Measurements from ENCODE around the gene BCL11B.

BCL11B gene

DNA sequence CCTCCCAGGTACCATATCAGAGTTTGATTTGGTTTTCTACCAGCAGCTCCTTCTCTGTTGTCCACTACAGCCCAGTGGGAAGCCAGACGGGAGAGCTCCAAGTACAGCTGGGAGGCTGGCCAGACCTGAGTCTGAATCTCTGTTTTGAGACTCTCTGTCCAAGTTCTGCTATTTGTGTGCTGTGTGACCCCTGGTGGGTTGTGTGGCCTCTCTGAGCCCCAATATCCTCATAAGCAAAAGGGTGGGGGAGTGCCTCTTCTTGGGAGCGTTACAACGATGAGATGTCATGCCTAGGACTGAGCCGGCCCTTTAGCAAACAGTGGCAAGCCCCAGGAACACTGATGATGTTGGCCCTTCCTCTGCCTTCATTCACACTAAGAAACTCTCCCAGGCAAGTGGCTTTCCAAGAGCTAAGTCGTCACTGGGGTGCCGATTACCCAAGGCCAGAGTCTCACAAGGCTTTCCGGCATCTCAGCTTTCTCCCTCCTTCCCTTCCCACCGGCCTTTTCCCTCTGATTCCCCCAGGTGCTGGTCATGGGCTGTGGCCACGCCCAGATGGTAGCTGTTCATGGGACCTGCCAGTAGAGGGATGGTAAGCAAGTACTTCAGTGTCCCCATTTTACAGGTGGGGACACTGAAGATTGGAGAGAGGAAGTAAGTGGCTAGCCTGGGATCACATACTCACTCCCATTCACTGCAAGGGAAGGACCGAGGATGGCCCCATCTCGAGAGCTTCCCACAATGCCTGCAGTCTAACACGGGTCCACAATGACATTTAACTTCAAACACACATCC lies 47.7 kb downstream of the BCL11B start:
- no peak for DNase-seq (ENCODE audit: low spot score)

DNA sequence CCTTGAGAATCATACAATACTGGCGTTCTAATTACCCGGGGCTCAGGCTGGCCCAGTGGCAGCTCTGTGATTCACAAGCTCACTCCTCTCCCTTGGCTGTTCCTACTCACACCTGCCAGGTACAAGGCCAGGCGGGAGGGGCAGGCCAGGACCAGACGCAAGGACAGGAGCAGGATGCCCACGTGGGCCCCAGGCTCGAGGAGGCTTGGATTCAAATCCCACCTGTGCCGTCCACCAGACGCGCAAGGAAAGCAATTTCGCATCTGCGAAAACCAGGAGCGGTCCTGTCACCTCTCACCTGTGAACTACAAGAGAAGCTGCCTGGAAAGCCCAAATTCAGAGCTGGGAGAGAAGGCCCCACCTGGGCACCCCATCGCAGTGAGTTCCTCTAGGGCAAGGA lies 50.6 kb downstream of the BCL11B start:
- DNase-seq (ENCODE audit: low spot score): no peak

DNA sequence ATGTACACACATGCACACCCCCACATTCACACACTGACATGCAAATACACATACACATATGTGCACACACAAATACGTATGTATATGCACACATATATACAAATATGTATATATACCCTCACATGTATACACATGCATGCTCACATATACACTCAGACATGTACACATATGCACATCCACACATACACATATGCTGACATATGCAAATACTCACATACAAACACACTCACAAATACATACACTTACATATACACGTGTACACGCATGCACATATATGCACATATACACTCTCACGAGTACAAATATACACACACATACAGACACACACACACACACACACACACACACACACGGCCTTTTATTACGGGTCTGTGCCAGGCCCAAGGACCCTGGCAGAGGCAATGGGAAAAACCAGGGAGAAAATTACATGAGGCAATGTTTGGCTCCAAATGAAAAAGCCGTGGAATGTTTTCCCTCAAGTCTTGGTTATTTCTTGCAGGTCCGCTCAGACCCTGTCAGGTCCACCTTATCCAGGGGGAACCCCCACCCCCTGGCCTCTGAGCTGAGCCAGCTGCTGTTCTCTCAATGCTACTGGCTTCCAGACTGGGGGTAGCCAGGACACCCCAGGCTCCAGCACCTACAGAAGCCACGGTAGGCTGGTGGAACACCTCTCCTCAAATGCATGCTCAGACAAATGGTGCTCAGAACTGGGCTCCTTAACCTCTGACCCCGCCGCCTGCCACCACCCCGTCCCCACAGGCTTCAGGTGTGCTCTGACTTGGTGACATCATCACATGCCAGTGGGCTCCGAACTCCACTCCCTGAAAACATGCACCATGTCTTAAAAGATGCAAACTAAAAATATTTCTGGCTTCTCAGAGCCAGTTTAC lies 54.7 kb downstream of the BCL11B start:
- DNase-seq (ENCODE audit: low spot score): no peak

DNA sequence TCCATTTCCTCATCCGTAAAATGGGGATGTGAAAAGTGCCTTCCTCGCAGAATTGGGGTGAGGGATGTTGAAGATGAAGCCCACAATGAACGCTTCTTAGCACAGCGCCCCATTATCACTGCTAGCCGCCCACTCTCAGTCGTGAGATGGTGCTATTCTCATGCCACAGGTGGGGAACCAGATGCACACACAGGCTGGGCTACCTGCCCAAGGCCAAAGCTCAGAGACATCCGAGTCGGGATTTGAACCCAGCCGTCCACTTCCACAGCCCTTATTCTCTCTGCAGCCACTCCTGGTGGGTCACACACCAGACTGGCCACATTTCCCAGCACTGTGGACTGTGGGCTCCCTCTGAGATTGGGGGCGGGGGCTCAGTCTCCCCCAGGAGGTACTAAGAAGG lies 55.8 kb downstream of the BCL11B start:
- DNase-seq (ENCODE audit: low spot score): no peak

DNA sequence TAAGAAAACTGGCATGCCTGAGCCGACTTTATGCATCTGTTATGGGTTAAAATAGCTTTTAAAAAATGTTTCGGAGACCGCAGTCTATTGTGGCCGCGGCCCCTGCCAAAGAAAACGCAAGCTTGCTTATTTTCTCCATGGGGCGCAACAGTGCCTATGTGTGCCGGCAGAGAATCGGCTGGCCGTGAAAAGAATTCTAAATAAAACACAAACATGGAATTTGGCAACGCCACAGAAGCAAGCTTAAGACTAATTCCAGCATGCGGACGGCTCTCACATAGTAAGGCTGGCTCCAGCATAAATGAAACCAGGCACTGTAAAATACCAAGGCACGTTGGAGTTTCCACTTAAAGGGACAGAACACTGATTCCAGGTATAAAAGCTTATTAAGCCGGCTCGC lies 56.7 kb downstream of the BCL11B start:
- DNase-seq (ENCODE audit: low spot score): no peak

DNA sequence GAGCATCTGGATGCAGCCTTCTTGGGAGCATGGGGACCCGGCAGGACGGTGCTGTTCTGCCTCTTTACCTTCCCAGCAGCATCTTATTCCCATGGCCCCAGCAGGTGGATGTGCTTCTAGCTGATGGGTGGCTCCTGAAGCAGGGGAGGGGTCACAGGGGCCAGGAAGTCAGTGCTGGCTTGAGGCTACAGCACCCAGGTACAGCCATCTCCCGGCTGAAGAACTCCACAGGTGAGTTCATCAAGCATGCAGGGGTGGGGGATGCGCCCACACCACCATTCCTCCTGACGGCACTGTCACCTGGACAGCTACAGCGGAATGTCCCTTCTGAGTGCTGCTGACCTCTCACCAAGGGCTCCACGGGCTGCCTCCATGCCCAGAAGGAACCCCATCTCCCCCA lies 57.3 kb downstream of the BCL11B start:
- DNase-seq (ENCODE audit: low spot score): no peak

DNA sequence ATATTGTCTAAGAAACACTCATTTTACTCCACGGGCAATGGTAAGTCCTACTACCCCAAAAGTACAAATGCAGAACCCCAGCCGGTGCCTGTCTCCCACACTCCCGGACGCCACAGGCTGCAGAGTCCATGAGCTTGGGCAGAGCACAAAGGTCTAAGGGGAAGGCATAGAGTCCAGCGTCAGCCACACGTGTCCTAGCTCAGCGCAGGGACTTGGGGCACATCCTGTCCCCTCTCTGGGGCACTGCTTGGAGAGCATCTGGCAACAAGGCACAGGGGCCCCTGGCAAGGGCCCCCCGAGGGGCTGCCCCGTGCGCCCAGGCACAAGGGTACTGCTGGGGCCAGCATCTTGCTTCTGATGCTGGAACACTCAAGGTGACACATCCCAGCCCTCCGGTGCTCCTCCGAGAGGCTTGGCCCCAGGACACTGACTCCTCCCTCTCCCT lies 58.4 kb downstream of the BCL11B start:
- no peak for DNase-seq (ENCODE audit: low spot score)

DNA sequence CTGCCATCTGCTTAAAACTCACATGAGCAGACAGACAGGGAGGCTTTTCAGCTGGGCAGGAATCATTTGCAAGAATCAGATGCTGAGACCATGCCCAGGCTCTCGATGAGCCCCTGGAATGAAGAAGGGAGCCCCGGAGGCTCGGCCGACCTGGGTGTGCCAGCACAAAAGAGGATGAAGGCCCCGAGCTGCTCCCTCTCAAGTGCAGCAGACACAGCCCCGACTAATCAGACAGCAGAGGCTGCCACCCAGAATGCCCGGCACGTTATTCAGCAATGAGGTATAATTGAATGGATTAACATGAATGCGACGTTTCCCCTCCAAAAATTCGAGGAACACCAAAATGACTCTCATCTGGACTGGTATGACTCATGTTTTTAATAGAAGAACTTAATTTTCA lies 58.9 kb downstream of the BCL11B start:
- no peak for DNase-seq (ENCODE audit: low spot score)

DNA sequence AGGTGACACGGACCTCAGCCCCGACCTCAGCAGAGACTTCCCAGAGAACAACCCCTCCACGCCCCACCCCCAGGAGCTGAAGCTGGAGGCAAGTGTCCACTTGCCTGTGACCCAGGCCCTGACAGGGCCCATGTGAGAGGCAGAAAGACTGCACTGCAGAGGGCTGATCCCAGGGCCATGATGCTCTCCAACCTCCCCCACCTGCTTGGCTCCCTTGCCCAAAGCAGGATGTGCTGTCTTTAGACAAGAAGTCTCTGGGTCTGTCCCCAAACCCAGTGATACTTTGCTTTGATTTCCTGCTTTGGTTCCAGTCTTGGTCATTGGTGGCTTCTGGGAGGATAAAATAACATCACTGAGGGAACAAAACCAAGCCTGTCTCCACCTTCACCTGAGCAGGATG lies 59.4 kb downstream of the BCL11B start:
- DNase-seq (ENCODE audit: low spot score): no peak

DNA sequence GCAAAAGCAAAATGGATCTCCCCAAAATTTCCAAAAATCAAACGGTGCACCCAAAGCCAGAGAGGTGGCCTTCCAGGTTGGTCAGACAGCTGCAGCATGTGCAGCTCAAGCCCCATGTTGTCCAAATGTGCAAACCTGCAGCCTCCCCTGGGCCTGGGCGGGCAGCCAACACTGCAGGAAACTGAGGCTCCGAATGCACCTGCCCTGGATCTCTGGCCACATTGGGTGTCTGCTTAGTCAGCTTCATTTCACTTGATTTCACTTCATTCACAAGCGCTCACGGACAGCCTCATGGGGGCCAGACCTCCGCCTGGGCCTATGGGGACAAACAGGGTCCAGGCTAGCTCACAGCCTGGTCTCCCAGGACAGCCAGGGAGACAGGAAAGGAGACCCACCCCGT lies 59.8 kb downstream of the BCL11B start:
- no peak for DNase-seq (ENCODE audit: low spot score)

DNA sequence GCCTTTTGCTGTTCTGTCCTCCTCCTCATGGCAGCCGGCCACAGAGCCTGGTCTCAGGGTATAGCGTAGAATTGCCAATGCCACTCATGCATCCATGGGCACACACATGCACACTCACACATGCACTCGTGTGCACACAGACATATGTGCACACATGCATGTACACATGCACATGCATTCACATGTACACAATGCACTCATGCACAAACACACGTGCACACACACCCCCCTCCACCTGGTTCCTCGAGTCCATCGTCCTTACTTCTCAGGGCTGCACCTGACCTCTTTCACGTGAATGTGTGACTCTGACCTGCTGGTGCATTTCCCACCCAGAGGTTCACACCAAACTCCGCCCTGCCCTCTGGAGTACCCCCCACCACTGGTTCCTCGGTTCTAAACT lies 60.6 kb downstream of the BCL11B start:
- DNase-seq (ENCODE audit: low spot score): no peak

DNA sequence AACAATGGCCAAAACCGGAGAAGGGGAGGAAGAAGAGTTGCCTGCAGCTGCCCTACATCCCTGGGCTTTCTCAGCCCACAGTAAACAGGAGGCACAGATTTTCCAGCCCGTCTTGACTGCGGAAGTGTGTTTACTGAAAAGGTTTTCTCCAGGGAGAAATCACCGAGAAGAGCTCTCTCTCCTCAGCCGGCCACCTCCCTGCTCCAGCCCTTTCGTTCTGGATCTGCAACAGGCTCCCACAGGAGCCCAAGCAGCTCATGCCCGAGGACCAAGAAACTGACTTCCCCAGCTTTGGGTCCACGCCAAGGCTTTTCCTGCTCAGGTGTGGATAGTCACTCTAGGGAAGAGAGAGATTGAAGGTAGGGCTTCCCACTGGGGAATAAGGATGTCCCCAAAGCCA lies 61.7 kb downstream of the BCL11B start:
- DNase-seq (ENCODE audit: low spot score): no peak

DNA sequence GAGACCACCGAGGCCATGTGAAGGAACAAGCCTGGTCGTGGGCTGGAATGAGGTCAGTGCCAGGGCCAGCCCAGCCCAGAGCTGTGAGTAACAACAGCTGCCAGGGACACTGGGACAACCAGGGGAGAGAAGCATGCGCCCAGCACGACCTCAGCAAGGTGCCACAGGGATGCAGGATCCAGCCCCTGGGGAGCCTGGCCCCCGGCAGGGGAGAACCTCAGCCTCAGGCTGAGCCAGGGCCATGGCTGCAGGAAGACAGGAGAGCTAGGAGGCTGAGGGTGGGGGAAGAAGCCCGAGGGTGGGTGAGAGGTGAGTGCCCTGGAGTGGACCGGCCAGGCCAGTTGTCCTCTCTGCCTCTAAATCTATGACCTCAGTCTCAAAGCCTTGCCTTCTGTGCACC lies 62.6 kb downstream of the BCL11B start:
- no peak for DNase-seq (ENCODE audit: low spot score)

DNA sequence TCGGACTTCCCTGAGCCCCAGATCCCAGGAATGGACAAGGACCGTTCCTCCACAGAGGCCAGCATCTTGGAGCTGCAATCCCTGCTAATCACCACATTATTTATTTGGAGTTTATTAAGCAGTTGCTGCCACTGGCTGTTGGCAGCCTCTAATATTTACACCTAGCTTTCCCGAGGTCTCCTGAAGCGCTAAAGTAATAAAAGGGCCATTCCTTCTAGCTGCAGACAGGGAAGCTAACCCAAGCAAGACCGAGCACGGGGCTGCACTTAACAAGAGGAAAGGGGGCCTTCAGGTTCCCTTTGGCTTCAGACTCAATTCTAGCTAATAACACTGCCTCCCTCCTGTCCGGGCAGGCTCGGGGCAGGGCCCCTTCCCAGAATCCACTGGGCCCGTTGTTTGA lies 63.7 kb downstream of the BCL11B start:
- no peak for DNase-seq (ENCODE audit: low spot score)

DNA sequence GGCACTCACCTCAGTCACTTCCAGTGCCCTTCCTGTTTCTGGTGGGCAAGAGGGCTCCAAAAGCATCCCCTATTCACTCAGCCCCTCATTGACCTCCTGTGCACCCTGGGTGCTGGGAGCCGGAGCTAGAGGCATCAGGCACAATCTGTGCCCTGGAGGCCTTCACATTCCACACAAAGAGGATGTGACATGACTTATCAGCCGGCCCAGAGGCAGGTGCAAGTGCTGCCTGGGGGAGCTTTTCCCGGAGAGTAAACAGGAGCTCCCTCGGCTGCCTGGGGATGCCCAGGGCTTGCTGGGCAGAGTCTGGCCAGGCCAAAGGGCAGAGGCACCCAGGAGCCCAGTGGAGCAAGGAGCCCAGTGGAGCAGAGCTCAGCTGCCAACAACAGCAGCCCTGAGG lies 64.5 kb downstream of the BCL11B start:
- DNase-seq (ENCODE audit: low spot score): no peak

DNA sequence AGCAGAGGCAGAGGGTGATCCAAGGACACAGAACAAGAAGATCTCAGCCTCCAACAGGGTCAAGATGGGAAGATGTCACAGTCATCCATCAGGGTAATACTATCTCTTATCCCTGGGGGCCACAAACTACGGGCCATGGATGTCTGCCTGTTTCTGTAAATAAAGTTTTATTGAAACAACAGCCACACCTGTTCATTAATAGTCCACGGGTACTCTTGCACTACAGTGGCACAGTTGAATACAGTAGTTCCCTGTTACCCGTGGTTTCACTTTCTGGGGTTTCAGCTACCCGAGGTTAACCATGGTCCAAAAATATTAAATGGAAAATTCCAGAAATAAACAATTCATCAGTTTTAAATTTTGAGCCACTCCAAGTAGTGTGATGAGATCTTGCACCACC lies 65.9 kb downstream of the BCL11B start:
- DNase-seq (ENCODE audit: low spot score): no peak

DNA sequence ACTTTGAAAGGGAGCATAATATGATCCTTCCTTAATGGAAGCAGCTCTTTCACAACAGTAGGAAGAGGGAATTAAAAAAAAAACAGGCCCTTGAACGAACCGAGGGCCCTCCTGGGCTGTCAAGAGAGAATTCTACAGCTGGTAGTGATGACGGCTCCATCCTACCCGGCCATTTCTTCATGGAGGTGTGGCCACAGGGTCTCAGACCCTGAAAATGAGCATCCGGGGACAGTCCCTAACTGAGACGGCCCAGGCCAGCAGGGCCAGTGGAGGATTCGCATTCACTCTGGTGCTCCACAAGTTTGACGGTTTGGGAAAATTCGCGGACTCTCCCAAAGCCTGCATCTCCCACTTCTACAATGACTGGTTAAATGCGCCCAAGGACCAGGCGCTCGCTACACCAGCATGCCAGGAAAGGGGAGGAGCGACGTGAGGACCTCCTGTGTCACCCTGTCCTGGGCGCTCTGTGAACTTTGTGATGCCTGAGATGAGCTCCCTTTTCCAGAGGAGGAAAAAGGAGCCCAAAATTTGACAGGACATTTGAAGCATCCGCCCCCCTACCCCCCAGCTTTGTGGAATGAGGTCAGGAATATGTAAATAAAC lies 66.8 kb downstream of the BCL11B start:
- no peak for DNase-seq (ENCODE audit: low spot score)

DNA sequence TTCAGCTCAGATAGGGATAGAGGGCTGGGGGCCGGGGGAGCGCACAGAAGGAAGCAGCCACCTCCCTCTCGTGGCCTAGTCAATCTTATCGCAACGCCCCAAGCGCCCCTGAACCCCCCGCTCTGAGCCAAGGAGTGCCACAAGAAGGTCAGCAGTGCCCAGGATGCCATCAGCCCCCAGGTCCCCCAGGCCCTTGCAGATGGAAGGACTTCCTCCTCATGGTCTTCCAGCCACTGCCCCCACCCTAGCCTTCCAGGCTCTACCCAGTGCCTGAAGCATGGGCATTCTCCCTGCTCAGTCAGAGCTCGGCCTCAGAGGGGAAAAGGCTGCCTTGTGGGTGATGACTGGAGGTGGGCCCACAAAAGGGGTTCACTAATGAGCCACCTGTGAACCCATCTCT lies 68.2 kb downstream of the BCL11B start:
- DNase-seq (ENCODE audit: low spot score): no peak

DNA sequence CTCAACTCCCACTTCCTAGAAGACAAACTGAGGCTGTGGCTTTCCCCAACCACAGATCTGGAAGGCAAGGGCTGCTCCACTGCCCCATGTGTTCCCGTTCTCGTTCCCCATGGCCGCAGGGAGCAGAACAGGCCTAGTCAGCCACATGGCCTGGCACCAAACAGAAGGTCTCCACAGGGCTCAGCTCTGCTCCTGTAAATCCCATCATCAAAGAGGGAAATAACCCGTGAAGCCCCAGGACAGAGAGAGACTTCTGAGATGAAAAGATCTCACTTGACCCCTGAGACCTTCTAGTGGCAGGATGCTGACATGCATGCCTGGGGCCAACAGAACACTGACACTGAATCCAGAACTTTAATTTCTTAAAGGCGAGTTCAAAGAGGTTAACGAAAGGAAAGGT lies 68.9 kb downstream of the BCL11B start:
- DNase-seq (ENCODE audit: low spot score): no peak

DNA sequence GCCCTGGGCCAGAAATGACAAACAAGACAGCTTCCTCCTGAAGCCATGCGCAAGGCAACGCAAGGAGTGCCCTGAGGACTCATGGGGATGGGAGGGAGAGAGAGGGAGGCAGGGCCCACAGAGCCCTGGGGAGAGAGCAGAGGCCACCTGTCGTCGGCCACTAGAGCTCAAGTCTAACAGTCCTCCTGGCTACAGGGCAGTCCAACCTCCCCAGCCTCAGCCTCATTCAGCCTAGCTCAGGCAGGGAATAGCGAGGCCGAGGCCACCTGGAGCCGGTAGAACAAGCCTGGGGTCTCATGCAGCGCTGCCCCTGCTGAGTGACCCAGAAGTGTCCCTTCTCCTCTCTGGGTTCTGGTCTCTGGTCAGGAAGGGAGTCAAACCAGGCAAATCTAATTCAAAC lies 69.5 kb downstream of the BCL11B start:
- no peak for DNase-seq (ENCODE audit: low spot score)

DNA sequence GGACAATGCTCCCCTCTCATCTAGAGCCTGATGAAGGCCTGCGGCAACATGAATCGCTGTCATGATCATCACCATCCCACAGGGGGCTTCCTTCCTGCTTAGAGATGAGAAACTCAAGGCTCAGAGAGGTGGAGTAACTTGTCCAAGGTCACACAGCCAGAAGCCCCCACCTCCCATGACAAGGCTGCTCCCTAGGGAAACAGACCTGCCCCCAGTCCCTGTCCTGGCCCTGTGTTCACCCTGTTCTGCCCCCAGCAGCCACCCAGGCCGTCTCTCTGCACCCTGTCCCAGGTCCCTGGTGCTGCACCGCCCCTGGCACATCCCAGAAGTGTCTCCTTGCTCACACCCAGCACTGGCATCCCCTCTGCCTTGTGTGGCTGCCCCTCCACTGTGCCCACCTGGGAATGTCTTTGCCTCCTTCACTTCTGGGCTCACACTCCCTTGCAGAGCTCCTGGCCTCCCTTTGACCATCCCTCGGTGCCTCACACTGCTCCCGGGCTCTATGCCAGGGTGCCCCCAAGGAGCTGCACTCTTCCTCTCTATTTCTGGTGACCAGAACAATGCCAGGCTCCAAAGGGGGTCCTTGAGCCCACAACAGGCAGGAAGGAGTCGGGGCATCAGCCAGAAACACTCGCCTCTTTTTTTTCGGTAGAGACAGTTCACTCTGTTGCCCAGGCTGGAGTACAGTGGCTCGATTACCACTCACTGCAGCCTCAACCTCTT lies 70.5 kb downstream of the BCL11B start:
- DNase-seq (ENCODE audit: low spot score): no peak

DNA sequence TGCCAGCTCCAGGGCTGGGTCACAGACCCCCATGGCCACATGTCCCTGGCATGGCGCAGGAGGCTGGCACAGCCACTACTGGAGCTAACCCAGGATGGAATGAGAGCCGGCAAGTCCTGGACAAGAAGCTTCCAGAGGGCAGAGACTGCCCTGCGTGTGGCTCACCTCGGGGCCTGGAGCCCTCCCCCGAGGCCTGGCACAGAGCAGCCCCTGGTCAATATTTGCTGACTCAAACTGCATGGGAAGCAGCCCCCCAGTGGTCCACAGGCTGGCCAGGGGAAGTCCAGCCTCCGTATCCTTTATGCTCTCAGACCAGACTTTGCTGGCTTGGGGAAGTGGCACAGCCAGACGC lies 71.4 kb downstream of the BCL11B start:
- DNase-seq (ENCODE audit: low spot score): no peak

Measured in globus pallidus (tissue), 1 donor.